H9 (cell line): ENCODE data around the gene JAKMIP1. TPM values are rescaled to one million over a fixed set of nuclear protein-coding genes. Genes with fewer than 3 reads are reported as not detected.

Experiments
- DNase-seq: peaks from one replicate; pipeline ENCODE4 v3.0.0-alpha.2; 2017
- H2AFZ ChIP-seq: one replicate; pipeline ENCODE4 v1.6.1; 2013; ENCODE audit warnings: mild to moderate bottlenecking, low read length, control low read depth, moderate library complexity
- H2AK5ac ChIP-seq: 2 replicates; pipeline ENCODE4 v1.6.1; 2013; ENCODE audit warnings: low read length, control low read depth, mixed read lengths; ENCODE audit not compliant: insufficient read length
- H2BK120ac ChIP-seq: one replicate; pipeline ENCODE4 v1.6.1; 2013; ENCODE audit warnings: low read depth, mild to moderate bottlenecking, low read length, control low read depth, inconsistent platforms; ENCODE audit not compliant: poor library complexity, severe bottlenecking
- H2BK12ac ChIP-seq: 2 replicates; pipeline ENCODE4 v1.6.1; 2013; ENCODE audit warnings: low read length, control low read depth, mixed read lengths, low read depth; ENCODE audit not compliant: insufficient read length
- H2BK15ac ChIP-seq: 2 replicates; pipeline ENCODE4 v1.6.1; 2013; ENCODE audit warnings: low read depth, low read length, control low read depth
- H2BK20ac ChIP-seq: one replicate; pipeline ENCODE4 v1.6.1; 2013; ENCODE audit warnings: low read depth, mild to moderate bottlenecking, low read length, control low read depth, inconsistent platforms; ENCODE audit not compliant: poor library complexity, severe bottlenecking
- H2BK5ac ChIP-seq: 2 replicates; pipeline ENCODE4 v1.6.1; 2013; ENCODE audit warnings: low read length, control low read depth, mixed read lengths; ENCODE audit not compliant: insufficient read length
- H3K14ac ChIP-seq: 2 replicates; pipeline ENCODE4 v1.6.1; 2013; ENCODE audit warnings: low read length, control low read depth; ENCODE audit not compliant: insufficient read depth
- H3K18ac ChIP-seq: 2 replicates; pipeline ENCODE4 v1.6.1; 2013; ENCODE audit warnings: low read depth, mild to moderate bottlenecking, mixed read lengths, low read length, control low read depth; ENCODE audit not compliant: insufficient read length
- H3K23ac ChIP-seq: 2 replicates; pipeline ENCODE4 v1.6.1; 2013; ENCODE audit warnings: low read length, control low read depth, mixed read lengths, low read depth; ENCODE audit not compliant: insufficient read length
- H3K23me2 ChIP-seq: 2 replicates; pipeline ENCODE4 v1.6.1; 2013; ENCODE audit warnings: low read depth, mild to moderate bottlenecking, mixed read lengths, low read length, control low read depth; ENCODE audit not compliant: insufficient read length, poor library complexity, severe bottlenecking
- H3K27ac ChIP-seq: 2 replicates; pipeline ENCODE4 v1.5.1; 2013; ENCODE audit warnings: low read length, control low read depth, mixed read lengths, low read depth; ENCODE audit not compliant: insufficient read length
- H3K27me3 ChIP-seq: 2 replicates; pipeline ENCODE4 v1.6.1; 2013; ENCODE audit warnings: low read length, control low read depth, inconsistent platforms; ENCODE audit not compliant: insufficient read depth
- H3K4ac ChIP-seq: 2 replicates; pipeline ENCODE4 v1.6.1; 2013; ENCODE audit warnings: low read depth, mild to moderate bottlenecking, control low read depth, inconsistent platforms, low read length, moderate library complexity
- H3K4me1 ChIP-seq: 2 replicates; pipeline ENCODE4 v1.6.1; 2013; ENCODE audit warnings: low read length, control low read depth, inconsistent platforms; ENCODE audit not compliant: insufficient read depth
- H3K4me2 ChIP-seq: 2 replicates; pipeline ENCODE4 v1.6.1; 2013; ENCODE audit warnings: low read length, control low read depth, mixed read lengths; ENCODE audit not compliant: insufficient read length, insufficient read depth
- H3K56ac ChIP-seq: 2 replicates; pipeline ENCODE4 v1.6.1; 2013; ENCODE audit warnings: low read depth, mild to moderate bottlenecking, mixed read lengths, low read length, control low read depth; ENCODE audit not compliant: insufficient read length
- H3K79me1 ChIP-seq: 2 replicates; pipeline ENCODE4 v1.6.1; 2013; ENCODE audit warnings: low read depth, mild to moderate bottlenecking, moderate library complexity, low read length, control low read depth, inconsistent platforms; ENCODE audit not compliant: insufficient read depth, poor library complexity, severe bottlenecking
- H3K79me2 ChIP-seq: 2 replicates; pipeline ENCODE4 v1.6.1; 2013; ENCODE audit warnings: low read length, control low read depth, inconsistent platforms; ENCODE audit not compliant: insufficient read depth
- H3K9ac ChIP-seq: 2 replicates; pipeline ENCODE4 v1.6.1; 2013; ENCODE audit warnings: low read length, control low read depth, mixed read lengths; ENCODE audit not compliant: insufficient read length; ENCODE audit errors: extremely low read depth
- H3K9me3 ChIP-seq: one replicate; pipeline ENCODE4 v1.6.1; 2013; ENCODE audit warnings: low read depth, low read length, inconsistent platforms; ENCODE audit not compliant: control insufficient read depth
- H3T11ph ChIP-seq: one replicate; pipeline ENCODE4 v1.6.1; 2013; ENCODE audit warnings: mild to moderate bottlenecking, low read length, control low read depth, inconsistent platforms
- H4K20me1 ChIP-seq: one replicate; pipeline ENCODE4 v1.6.1; 2013; ENCODE audit not compliant: control insufficient read depth, insufficient read length, insufficient read depth
- H4K5ac ChIP-seq: 2 replicates; pipeline ENCODE4 v1.6.1; 2013; ENCODE audit warnings: low read depth, mild to moderate bottlenecking, mixed read lengths, low read length, control low read depth; ENCODE audit not compliant: insufficient read length
- H4K8ac ChIP-seq: replicated peaks from 2 replicates; pipeline ENCODE4 v1.6.1; 2013; ENCODE audit warnings: low read length, control low read depth, mixed read lengths, low read depth; ENCODE audit not compliant: insufficient read length
- H4K91ac ChIP-seq: 2 replicates; pipeline ENCODE4 v1.6.1; 2013; ENCODE audit warnings: low read depth, mild to moderate bottlenecking, moderate library complexity, mixed read lengths, low read length, control low read depth; ENCODE audit not compliant: insufficient read length
- H3K27ac Mint-ChIP-seq, 3 experiments: 2 replicates in 2 of 3; 3 replicates in 1 of 3; pipeline ENCODE4 v1.8.0; 2020 to 2021; ENCODE audit warnings: mixed read lengths in 3 of 3, mild to moderate bottlenecking in 1 of 3, moderate library complexity in 1 of 3
- H3K27me3 Mint-ChIP-seq: 2 replicates; pipeline ENCODE4 v1.8.0; 2021; ENCODE audit warnings: low read depth, mild to moderate bottlenecking, moderate library complexity, mixed read lengths
- H3K36me3 Mint-ChIP-seq, 3 experiments: 2 replicates in 2 of 3; 3 replicates in 1 of 3; pipeline ENCODE4 v1.8.0; 2020 to 2021; ENCODE audit warnings: low read depth in 3 of 3, mixed read lengths in 3 of 3; ENCODE audit not compliant: insufficient read depth in 1 of 3
- H3K4me1 Mint-ChIP-seq, 2 experiments: 2 replicates each; pipeline ENCODE4 v1.8.0; 2020; ENCODE audit warnings: mixed read lengths in 2 of 2
- H3K4me3 Mint-ChIP-seq, 2 experiments: 2 replicates in 1 of 2; 3 replicates in 1 of 2; pipeline ENCODE4 v1.8.0; 2020 to 2021; ENCODE audit warnings: mild to moderate bottlenecking in 2 of 2, mixed read lengths in 2 of 2, moderate library complexity in 1 of 2
- H3K9me3 Mint-ChIP-seq, 2 experiments: 2 replicates in 1 of 2; 3 replicates in 1 of 2; pipeline ENCODE4 v1.8.0; 2020; ENCODE audit warnings: mild to moderate bottlenecking in 2 of 2, mixed read lengths in 2 of 2, moderate library complexity in 1 of 2
- WGBS: extraction: QIAGEN DNeasy Blood & Tissue Kit; methylation state at CpG from one replicate; pipeline ENCODE4 v1.1.7; 2013; ENCODE audit warnings: missing lambda C conversion rate, low lambda C conversion rate, mixed read lengths; ENCODE audit not compliant: insufficient read length; ENCODE audit errors: extremely low coverage; 5-methylcytosine and 5-hydroxymethylcytosine counted together
- total RNA-seq: library from RNA; stranded (reverse); gene quantifications from 2 replicates; pipeline ENCODE4 v1.2.1, GENCODE V29; 2021
- TF ChIP-seq, protein P1 (sequence below): fragments of 200-600 bp; sonication (generic); conservative IDR thresholded peaks from 3 replicates; pipeline ENCODE4 v1.8.0; 2021; ENCODE audit warnings: antibody characterized with exemption, mild to moderate bottlenecking

Gene JAKMIP1
- total RNA-seq, 1 experiment from 2014 or later, result 1.5 TPM

DNA sequence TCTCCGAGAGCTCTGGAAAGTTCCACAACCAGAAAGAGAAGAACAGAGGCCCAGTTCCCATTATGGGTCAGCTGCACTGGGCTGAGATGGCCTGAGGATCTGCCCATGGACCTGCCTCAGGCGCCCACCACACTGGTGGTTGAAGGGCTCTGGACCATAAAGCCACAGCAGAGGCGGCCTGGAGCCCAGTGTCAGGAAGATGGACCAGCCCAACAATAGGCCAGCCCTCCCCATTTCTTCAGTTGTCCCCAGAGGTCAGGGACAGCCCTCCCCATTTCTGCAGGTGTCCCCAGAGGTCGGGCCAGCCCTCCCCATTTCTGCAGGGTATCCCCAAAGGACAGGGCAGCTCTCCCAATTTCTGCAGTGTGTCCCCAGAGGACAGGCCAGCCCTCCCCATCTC lies 144.9 kb downstream of the JAKMIP1 start:
- H3K14ac ChIP-seq, result no peak overlapping the region
- H3K27ac Mint-ChIP-seq, result no peak overlapping the region
- no peaks in the 10 kb centered on the region for H3K79me2 ChIP-seq
- H3K4me1 Mint-ChIP-seq, result peaks cover 8 to 16% of the 10 kb centered on the region in 2 experiments
- no peak overlapping the region for H3K4me2 ChIP-seq
- H3K18ac ChIP-seq, result no peak overlapping the region
- no peak overlapping the region for H3K4me3 Mint-ChIP-seq
- TF ChIP-seq, protein P1, sequence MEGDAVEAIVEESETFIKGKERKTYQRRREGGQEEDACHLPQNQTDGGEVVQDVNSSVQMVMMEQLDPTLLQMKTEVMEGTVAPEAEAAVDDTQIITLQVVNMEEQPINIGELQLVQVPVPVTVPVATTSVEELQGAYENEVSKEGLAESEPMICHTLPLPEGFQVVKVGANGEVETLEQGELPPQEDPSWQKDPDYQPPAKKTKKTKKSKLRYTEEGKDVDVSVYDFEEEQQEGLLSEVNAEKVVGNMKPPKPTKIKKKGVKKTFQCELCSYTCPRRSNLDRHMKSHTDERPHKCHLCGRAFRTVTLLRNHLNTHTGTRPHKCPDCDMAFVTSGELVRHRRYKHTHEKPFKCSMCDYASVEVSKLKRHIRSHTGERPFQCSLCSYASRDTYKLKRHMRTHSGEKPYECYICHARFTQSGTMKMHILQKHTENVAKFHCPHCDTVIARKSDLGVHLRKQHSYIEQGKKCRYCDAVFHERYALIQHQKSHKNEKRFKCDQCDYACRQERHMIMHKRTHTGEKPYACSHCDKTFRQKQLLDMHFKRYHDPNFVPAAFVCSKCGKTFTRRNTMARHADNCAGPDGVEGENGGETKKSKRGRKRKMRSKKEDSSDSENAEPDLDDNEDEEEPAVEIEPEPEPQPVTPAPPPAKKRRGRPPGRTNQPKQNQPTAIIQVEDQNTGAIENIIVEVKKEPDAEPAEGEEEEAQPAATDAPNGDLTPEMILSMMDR, result no peak
- H3K79me1 ChIP-seq, result no peaks in the 10 kb centered on the region
- WGBS, result no CpG with 5 or more reads among the region's 4 CpGs
- no peak for DNase-seq
- no peak overlapping the region for H3K9ac ChIP-seq
- no peak overlapping the region for H2BK20ac ChIP-seq
- H3K4ac ChIP-seq, result no peak overlapping the region
- H3K27me3 ChIP-seq, result no peaks in the 10 kb centered on the region
- peaks cover 3% of the 10 kb centered on the region for H3K27me3 Mint-ChIP-seq
- H3K23me2 ChIP-seq, result no peaks in the 10 kb centered on the region
- no peak overlapping the region for H3K27ac ChIP-seq
- H4K91ac ChIP-seq, result no peak overlapping the region
- peaks cover 15 to 24% of the 10 kb centered on the region in 2 experiments for H3K9me3 Mint-ChIP-seq
- no peak overlapping the region for H3K23ac ChIP-seq
- no peak overlapping the region for H3K56ac ChIP-seq
- no peak overlapping the region for H4K8ac ChIP-seq
- H3K4me1 ChIP-seq, result no peaks in the 10 kb centered on the region
- no peak overlapping the region for H3T11ph ChIP-seq
- H2BK120ac ChIP-seq, result no peak overlapping the region
- no peak overlapping the region for H2BK15ac ChIP-seq
- H4K5ac ChIP-seq, result no peak overlapping the region
- H2AFZ ChIP-seq, result no peak overlapping the region
- no peak overlapping the region for H2BK5ac ChIP-seq
- no peaks in the 10 kb centered on the region for H3K9me3 ChIP-seq
- H3K36me3 Mint-ChIP-seq, result peaks cover 18 to 25% (median 21%) of the 10 kb centered on the region in 3 experiments
- no peak overlapping the region for H2AK5ac ChIP-seq
- H2BK12ac ChIP-seq, result no peak overlapping the region
- no peaks in the 10 kb centered on the region for H4K20me1 ChIP-seq
